Measurements from ENCODE around the gene ANKRD33B.

The ANKRD33B gene

GRCh38 chr5:10555277-10555684 lies 8.6 kb upstream of the ANKRD33B start:
- Histone ChIP-seq H3K9me2 (replicated peaks; ENCODE audit: insufficient read depth, low read length) (no peaks in the 10 kb centered on the region), H3K27ac (ENCODE audit: low read length) (no peak overlapping the region), H3K4me2 (ENCODE audit: low read depth, low read length) (no peak overlapping the region), H3F3A (ENCODE audit: insufficient read depth, low read length) (no peaks in the 10 kb centered on the region), H3K9me3 (replicated peaks; ENCODE audit: insufficient read depth, low read length) (no peaks in the 10 kb centered on the region), H3K4me3 (ENCODE audit: low read length) (no peak overlapping the region), H4K20me1 (ENCODE audit: insufficient read depth, low read length) (no peaks in the 10 kb centered on the region), H3K36me3 (replicated peaks; ENCODE audit: insufficient read depth, low read length) (no peaks in the 10 kb centered on the region), H3K79me2 (ENCODE audit: low read length) (no peaks in the 10 kb centered on the region), H3K4me1 (ENCODE audit: low read length) (no peaks in the 10 kb centered on the region), H2AFZ (ENCODE audit: low read length) (no peak overlapping the region), H3K9ac (ENCODE audit: low read length) (no peak overlapping the region), H3K27me3 (replicated peaks; ENCODE audit: insufficient read depth, low read length) (no peaks in the 10 kb centered on the region)
- TF ChIP-seq EZH2 (optimal IDR thresholded peaks at IDR 0.05; ENCODE audit: low read depth, low read length) = no peak
- TF ChIP-seq CTCF (IDR thresholded peaks at IDR 0.05; ENCODE audit: low read length) = no peak
- no peak for TF ChIP-seq EZH2phosphoT487 (IDR thresholded peaks at IDR 0.05; ENCODE audit: low read length)
- no peak for DNase-seq

- H3K4me1 ChIP-seq (ENCODE audit: low read length) = no peaks in the 10 kb centered on the region
- no peaks in the 10 kb centered on the region for H3K27me3 ChIP-seq (replicated peaks; ENCODE audit: insufficient read depth, low read length)
- H3K4me2 ChIP-seq (ENCODE audit: low read depth, low read length) = no peak overlapping the region
- no peak overlapping the region for H3K4me3 ChIP-seq (ENCODE audit: low read length)
- no peaks in the 10 kb centered on the region for H3F3A ChIP-seq (ENCODE audit: insufficient read depth, low read length)
- TF ChIP-seq CTCF (IDR thresholded peaks at IDR 0.05; ENCODE audit: low read length) (no peak), EZH2phosphoT487 (IDR thresholded peaks at IDR 0.05; ENCODE audit: low read length) (no peak), EZH2 (optimal IDR thresholded peaks at IDR 0.05; ENCODE audit: low read depth, low read length) (no peak)
- no peaks in the 10 kb centered on the region for H3K9me2 ChIP-seq (replicated peaks; ENCODE audit: insufficient read depth, low read length)
- H3K9me3 ChIP-seq (replicated peaks; ENCODE audit: insufficient read depth, low read length) = no peaks in the 10 kb centered on the region
- no peak overlapping the region for H2AFZ ChIP-seq (ENCODE audit: low read length)
- no peaks in the 10 kb centered on the region for H4K20me1 ChIP-seq (ENCODE audit: insufficient read depth, low read length)
- no peak for DNase-seq
- H3K79me2 ChIP-seq (ENCODE audit: low read length) = no peaks in the 10 kb centered on the region
- no peaks in the 10 kb centered on the region for H3K36me3 ChIP-seq (replicated peaks; ENCODE audit: insufficient read depth, low read length)
- no peak overlapping the region for H3K9ac ChIP-seq (ENCODE audit: low read length)
- H3K27ac ChIP-seq (ENCODE audit: low read length) = no peak overlapping the region
Observed at GRCh38 chr5:10556289-10556807, 7.5 kb upstream of the ANKRD33B start.

- no peak overlapping the region for H2AFZ ChIP-seq (ENCODE audit: low read length)
- H3K27me3 ChIP-seq (replicated peaks; ENCODE audit: insufficient read depth, low read length) = no peaks in the 10 kb centered on the region
- no peak overlapping the region for H3K4me2 ChIP-seq (ENCODE audit: low read depth, low read length)
- H3K9me2 ChIP-seq (replicated peaks; ENCODE audit: insufficient read depth, low read length) = no peaks in the 10 kb centered on the region
- no peaks in the 10 kb centered on the region for H3K9me3 ChIP-seq (replicated peaks; ENCODE audit: insufficient read depth, low read length)
- no peaks in the 10 kb centered on the region for H3F3A ChIP-seq (ENCODE audit: insufficient read depth, low read length)
- H3K79me2 ChIP-seq (ENCODE audit: low read length) = no peaks in the 10 kb centered on the region
- no peaks in the 10 kb centered on the region for H3K36me3 ChIP-seq (replicated peaks; ENCODE audit: insufficient read depth, low read length)
- no peak for TF ChIP-seq EZH2 (optimal IDR thresholded peaks at IDR 0.05; ENCODE audit: low read depth, low read length)
- no peaks in the 10 kb centered on the region for H3K4me1 ChIP-seq (ENCODE audit: low read length)
- no peak for DNase-seq
- H3K27ac ChIP-seq (ENCODE audit: low read length) = no peak overlapping the region
- H4K20me1 ChIP-seq (ENCODE audit: insufficient read depth, low read length) = no peaks in the 10 kb centered on the region
- H3K4me3 ChIP-seq (ENCODE audit: low read length) = no peak overlapping the region
- H3K9ac ChIP-seq (ENCODE audit: low read length) = no peak overlapping the region
Observed at GRCh38 chr5:10556893-10557746, 6.8 kb upstream of the ANKRD33B start.

- H3K4me3 ChIP-seq (ENCODE audit: low read length) = no peak overlapping the region
- H4K20me1 ChIP-seq (ENCODE audit: insufficient read depth, low read length) = no peaks in the 10 kb centered on the region
- no peaks in the 10 kb centered on the region for H3K9me2 ChIP-seq (replicated peaks; ENCODE audit: insufficient read depth, low read length)
- no peaks in the 10 kb centered on the region for H3K27me3 ChIP-seq (replicated peaks; ENCODE audit: insufficient read depth, low read length)
- no peak overlapping the region for H3K27ac ChIP-seq (ENCODE audit: low read length)
- peaks cover 8% of the 10 kb centered on the region for H3F3A ChIP-seq (ENCODE audit: insufficient read depth, low read length)
- no peak for DNase-seq
- no peaks in the 10 kb centered on the region for H3K9me3 ChIP-seq (replicated peaks; ENCODE audit: insufficient read depth, low read length)
- H3K79me2 ChIP-seq (ENCODE audit: low read length) = no peaks in the 10 kb centered on the region
- no peaks in the 10 kb centered on the region for H3K4me1 ChIP-seq (ENCODE audit: low read length)
- no peak overlapping the region for H2AFZ ChIP-seq (ENCODE audit: low read length)
- H3K36me3 ChIP-seq (replicated peaks; ENCODE audit: insufficient read depth, low read length) = no peaks in the 10 kb centered on the region
- no peak overlapping the region for H3K4me2 ChIP-seq (ENCODE audit: low read depth, low read length)
- no peak overlapping the region for H3K9ac ChIP-seq (ENCODE audit: low read length)
- TF ChIP-seq EZH2 (optimal IDR thresholded peaks at IDR 0.05; ENCODE audit: low read depth, low read length) (no peak), CTCF (IDR thresholded peaks at IDR 0.05; ENCODE audit: low read length) (no peak), EZH2phosphoT487 (IDR thresholded peaks at IDR 0.05; ENCODE audit: low read length) (no peak)
Observed at GRCh38 chr5:10559151-10559550, 4.7 kb upstream of the ANKRD33B start.

Data from MM.1S (cell line).